NCI-H345 treated with DMSO at 0.1 percent for 48 hours (cell line): ENCODE measurements around the gene RNPEPL1.

Source experiments
- DNase-seq: peaks from one replicate; lab custom pipeline; 2025; ENCODE audit not compliant: unreplicated experiment; lab: John Stamatoyannopoulos, UW

Gene RNPEPL1

DNA sequence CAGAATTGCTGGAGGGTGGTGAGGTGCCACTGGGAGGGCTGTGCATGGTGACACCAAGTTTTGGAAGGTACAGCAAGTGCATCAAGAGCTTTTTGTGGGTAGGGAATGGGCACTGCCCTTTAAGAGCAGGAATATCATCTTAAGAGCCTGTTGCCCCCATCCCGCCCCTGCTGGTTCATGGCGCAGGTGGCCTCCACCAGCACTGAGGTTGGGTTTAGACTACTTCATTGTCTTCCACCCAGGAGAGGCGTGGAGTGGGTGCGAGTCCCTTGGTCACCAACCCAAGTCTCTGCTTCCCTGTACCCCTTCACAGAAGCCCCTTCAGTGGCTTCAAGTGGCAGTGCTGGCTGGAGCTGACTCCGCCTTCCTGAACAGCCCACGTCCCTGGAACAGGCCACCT is 7.8 kb downstream of the RNPEPL1 start:
- DNase-seq: no peak

DNA sequence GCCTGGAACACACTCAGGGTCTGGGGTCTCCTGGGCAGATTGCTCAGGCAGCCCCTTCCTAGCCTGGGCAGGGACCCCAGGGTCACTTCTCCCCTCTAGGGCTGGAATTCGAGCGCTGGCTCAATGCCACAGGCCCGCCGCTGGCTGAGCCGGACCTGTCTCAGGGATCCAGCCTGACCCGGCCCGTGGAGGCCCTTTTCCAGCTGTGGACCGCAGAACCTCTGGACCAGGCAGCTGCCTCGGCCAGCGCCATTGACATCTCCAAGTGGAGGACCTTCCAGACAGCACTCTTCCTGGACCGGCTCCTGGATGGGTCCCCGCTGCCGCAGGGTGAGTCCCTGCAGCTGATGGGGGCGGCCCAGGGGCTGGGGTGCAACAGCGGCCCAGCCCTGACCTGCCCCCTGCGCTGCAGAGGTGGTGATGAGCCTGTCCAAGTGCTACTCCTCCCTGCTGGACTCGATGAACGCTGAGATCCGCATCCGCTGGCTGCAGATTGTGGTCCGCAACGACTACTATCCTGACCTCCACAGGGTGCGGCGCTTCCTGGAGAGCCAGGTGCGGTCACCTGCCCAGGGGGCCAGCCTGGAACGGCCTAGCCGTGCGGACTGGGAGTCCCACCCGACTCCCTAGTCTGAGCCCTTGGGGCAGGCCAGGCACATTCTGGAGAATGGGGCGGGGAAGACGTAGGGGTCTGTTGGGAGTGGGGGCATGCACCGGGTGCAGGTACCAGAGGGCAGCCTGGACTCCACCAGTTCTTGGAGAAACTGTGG is 8.3 kb downstream of the RNPEPL1 start:
- no peak for DNase-seq

DNA sequence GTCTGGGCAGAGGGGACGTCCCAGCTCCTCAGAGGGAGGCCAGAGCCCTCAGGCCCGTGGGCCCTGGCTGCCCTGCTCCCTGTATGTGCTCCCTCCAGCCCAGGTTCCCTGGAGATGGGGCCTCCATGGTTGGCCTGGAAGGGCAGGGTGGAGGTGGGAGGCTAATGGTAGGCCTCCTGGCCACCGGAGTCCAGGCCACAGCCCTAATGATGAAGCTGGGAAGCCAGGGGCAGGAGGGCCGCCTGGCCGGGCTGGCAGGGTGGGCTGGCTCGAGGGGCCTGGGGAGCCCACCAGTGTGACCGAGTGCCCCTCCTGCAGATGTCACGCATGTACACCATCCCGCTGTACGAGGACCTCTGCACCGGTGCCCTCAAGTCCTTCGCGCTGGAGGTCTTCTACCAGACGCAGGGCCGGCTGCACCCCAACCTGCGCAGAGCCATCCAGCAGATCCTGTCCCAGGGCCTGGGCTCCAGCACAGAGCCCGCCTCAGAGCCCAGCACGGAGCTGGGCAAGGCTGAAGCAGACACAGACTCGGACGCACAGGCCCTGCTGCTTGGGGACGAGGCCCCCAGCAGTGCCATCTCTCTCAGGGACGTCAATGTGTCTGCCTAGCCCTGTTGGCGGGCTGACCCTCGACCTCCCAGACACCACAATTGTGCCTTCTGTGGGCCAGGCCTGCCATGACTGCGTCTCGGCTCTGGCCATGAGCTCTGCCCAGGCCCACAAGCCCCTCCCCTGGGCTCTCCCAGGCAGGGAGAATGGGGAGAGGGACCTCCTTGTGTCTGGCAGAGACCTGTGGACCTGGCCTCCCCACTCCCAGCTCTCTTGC is 9.2 kb downstream of the RNPEPL1 start:
- no peak for DNase-seq

DNA sequence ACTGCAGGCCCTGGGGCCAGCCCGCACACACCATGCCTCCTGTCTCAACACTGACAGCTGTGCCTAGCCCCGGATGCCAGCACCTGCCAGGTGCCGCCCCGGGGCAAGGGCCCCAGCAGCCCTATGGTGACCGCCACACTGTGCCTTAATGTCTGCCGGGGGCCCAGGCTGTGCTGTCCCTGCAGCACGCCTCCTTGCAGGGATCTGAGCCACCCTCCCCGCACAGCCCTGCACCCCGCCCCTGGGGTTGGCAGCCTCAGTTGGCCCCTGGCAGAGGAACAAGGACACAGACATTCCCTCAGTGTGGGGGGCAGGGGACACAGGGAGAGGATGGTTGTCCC is 9.8 kb downstream of the RNPEPL1 start:
- DNase-seq: no peak

DNA sequence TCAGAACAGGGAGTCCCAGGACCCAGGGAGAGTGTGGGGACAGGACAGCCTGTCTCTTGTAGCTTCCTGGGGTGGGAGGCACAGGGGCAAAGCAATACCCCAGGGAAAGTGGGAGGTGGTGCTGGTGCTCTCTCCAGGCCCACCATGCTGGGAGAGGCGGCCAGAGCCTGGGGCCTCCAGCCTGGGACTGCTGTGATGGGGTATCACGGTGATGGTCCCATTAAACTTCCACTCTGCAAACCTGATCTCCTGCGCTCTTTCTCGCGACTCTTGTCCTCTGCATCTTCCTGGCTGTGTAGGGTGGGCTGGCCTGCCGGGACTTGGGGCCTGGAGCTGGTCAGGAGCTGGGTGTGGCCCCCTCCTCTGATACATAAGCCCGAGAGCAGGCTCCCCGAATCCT is 10.2 kb downstream of the RNPEPL1 start:
- DNase-seq: no peak

DNA sequence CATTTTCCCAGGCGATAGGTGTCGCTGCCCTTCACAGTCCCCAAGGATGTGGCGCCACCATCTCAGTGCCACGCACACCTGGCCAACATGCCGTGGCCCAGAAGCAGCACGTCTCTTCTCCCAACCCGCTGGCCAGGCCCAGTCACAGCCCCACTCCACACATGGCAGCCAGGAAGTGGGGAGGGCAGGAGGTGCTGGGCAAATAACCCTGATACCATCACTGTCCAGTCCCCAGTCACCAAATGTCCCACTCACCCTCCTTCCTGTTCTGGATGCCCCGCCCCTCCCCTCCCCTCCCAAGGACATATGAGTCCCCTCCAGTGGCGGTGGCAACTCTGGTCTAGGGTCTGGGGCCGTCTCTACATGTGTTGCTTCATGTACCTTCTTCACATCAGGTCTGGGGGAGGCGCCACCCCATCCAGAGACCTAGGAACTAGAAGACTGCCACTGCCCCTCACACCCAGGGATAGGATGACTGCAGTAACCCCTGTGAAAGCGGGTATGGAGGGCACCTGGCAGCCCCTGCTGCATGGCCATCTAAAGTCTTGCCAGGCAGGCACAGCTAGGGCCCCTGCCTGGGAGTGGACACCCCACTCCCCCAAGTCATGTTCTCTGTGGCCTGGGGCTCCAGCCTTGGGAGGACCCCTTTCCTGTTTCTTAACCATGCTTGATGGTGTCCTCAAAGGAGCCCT is 10.9 kb downstream of the RNPEPL1 start:
- no peak for DNase-seq

GRCh38 chr2:240579771-240580614 is 11.7 kb downstream of the RNPEPL1 start:
- DNase-seq: no peak

DNA sequence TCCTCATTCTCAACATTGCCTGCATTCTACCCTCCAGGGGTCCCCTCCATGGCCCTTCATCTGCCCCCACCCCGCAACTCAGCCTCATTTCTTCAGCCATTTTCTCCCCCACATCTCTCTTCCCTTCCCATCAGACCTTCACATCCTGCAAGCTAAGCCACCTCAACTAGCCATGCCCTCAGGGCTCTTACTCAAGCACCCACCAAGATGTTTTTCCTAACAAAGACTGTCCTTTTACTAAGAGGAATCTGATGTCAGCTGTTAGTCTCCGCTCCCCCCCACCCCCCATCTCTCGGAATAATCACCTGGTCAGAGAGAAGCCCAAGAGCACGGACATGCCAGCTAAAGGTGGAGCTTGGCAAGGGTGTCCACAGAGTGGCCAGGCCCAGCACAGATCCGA is 13.5 kb downstream of the RNPEPL1 start:
- no peak for DNase-seq

- no peak for DNase-seq
Observed at GRCh38 chr2:240582781-240583180, 14.5 kb downstream of the RNPEPL1 start.

DNA sequence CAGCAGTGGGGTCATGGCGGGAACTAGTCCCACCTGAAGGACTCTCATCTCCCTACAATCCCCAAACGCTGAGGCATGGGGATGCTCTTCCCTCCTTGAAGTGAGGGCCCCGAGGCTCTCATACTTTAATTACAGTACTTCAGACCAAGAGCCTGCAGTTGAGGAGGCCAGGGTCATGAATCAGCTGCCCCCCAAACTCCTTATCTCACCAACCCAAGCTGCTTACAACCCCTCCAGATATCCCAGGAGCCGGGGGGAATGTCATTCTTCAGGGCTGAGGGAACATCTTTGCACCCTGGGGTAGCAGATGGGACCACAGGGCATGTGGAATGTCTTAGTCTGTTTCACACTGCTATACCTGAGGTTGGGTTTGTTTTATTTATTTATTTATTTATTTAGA is 15.5 kb downstream of the RNPEPL1 start:
- DNase-seq: no peak

- no peak for DNase-seq
Observed at GRCh38 chr2:240584486-240585031, 16.3 kb downstream of the RNPEPL1 start.

GRCh38 chr2:240585101-240585500 is 16.8 kb downstream of the RNPEPL1 start:
- no peak for DNase-seq

GRCh38 chr2:240585681-240586197 is 17.5 kb downstream of the RNPEPL1 start:
- no peak for DNase-seq

DNA sequence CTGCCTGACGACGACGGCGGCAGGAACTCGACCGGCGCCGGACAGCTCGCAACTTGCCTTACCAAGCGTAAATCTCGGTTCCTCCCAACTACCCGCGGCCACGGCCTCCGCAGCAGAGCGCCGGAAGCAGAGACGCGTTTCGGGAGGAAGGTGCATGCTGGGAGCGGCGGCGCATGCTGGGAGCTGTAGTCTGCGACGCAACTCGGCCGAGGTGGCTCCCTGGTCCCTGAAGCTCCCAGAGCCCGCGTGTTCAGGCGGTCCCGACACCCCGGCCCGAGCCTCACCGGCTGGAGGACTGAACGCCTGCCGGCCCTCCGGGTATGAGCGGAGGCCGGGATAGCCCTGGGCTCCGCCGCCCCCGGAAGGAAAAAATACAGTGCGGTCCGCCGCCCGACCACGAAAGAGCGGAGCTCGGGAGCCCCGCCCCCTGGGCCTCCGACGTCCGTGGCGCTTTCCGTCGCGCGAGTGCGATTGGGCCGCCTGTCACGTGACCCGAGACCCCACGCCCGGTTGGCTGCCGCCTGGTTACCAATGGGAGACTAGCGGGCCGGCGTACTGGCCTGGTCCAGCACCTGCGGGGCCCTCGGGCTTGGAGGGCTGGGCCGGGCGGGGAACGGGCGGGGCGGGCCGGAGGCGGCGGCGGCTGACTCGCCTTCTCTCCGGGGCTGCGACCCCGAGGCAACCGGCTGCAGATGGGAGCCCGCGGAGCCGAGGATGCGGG is 18.1 kb downstream of the RNPEPL1 start, which contains the start of gene CAPN10:
CAPN10 (plus strand) TSS at position 537 of the 721 bp plus-strand sequence; CDS start at position 715, 178 bp downstream.
- DNase-seq: peak; percentile 95

DNA sequence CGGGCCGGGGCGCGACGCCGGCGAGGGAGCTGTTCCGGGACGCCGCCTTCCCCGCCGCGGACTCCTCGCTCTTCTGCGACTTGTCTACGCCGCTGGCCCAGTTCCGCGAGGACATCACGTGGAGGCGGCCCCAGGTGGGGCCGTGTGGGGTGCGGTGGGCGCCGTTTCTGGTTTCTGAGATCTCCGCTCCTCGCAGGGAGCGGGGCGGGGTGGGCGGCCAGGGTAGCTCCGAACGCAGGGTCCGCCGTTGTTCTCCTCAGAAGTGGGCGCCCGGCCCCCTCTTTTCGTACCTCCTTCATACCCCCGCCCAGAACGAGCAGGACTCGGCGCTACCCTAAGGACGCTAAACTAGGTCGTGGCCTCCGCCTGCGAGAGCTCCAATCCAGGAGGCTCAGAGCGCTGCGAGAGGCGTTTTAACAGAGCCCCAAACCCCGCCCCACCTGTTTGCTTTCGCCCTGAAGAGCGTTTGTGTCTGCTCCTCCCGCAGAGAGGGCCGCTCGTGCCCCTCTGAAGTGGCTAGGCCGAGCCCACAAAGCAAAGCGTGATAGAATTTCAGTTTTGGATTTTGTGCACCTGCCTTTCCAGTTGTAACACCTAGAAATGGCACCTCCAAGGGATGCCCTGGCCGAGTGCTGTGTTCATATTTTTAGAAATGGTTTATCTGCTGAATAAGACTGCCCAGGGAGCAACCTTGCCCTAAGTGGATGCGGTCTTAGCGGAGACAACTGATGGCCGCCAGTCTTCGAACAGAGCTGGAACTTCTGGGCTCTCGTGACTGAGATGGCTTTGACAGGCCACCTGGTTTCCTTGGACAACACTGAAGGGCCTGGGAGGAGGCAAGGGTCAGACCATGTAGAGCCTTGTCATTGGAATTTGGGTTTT is 18.9 kb downstream of the RNPEPL1 start:
- peak; percentile 55 for DNase-seq

DNA sequence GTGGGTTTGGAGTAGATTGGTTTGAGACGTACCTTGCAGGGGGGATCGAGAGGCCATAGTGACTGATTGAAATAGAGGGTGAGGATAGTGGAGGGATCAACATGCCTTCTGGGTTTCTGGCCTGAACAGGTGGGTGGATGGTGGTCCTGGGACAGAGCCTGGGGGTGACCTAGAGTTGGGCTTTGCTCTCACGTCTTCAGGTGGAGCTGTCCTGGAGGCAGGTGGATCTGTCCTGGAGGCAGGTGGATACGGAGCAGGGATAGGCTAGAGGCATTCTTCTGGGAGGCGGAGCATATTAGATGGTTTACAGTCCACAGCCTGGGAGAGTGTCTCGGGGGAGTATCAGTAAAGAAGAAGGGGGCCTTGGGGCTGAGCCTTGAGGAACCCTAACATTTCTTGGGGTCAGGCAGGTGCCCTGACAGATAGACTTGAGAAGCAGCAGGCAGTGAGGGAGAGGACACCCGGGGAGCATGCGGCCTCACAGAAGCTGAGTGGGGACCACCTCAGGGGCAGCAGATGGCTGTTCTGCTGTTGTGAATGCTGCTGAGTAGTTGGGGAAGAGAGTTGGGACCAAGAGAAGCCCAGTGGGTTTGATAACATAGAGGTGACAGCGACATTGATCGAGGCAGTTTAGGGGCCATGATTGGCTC is 19.8 kb downstream of the RNPEPL1 start:
- DNase-seq: no peak

- DNase-seq: no peak
Observed at GRCh38 chr2:240588669-240589068, 20.4 kb downstream of the RNPEPL1 start.

- DNase-seq: no peak
Observed at GRCh38 chr2:240589375-240589774, 21.1 kb downstream of the RNPEPL1 start.
